Panc1 (cell line): ENCODE data around the gene ARHGAP18. TPM values are rescaled to one million over a fixed set of nuclear protein-coding genes. Genes with fewer than 3 reads are reported as not detected.

ENCODE experiments used
- ATAC-seq: fragments of 200-7000 bp; cut with Tn5 transposase; 2 replicates; pipeline ENCODE4 v1.9.1; 2020; ENCODE audit warnings: mild to moderate bottlenecking, moderate library complexity
- BruUV-seq: library from RNA; stranded (reverse); fragments of 400-500 nt; replicated peaks from 2 replicates; lab custom pipeline; 2021; lab: Mats Ljungman, UMichigan
- CTCF ChIA-PET: fragments of 300-600 bp; sonication (Branson Sonifier 250); formaldehyde crosslinking; loops from one replicate; lab custom pipeline; 2022; ENCODE audit warnings: antibody characterized with exemption; lab: Charles Lee
- POLR2A ChIA-PET: fragments of 300-600 bp; sonication (Branson Sonifier 250); formaldehyde crosslinking; loops from one replicate; lab custom pipeline; 2022; ENCODE audit warnings: antibody characterized with exemption; lab: Charles Lee
- DNase-seq: peaks from one replicate; pipeline ENCODE4 v3.0.0-alpha.2; 2010; ENCODE audit warnings: low read depth, low spot score
- H3K27ac ChIP-seq: 2 replicates; pipeline ENCODE4 v1.5.1; 2011; ENCODE audit warnings: mild to moderate bottlenecking, low read length, inconsistent platforms
- H3K27me3 ChIP-seq: fragments of 200-500 bp; sonication (Bioruptor generic); 2 replicates; pipeline ENCODE4 v1.6.0; 2014; ENCODE audit warnings: low read length, inconsistent platforms; ENCODE audit not compliant: control insufficient read depth, insufficient read depth
- H3K36me3 ChIP-seq: fragments of 200-500 bp; sonication (Bioruptor generic); 2 replicates; pipeline ENCODE4 v1.5.1; 2014; ENCODE audit warnings: inconsistent platforms, mild to moderate bottlenecking, low read length, moderate library complexity; ENCODE audit not compliant: control insufficient read depth, insufficient read depth
- H3K4me1 ChIP-seq: 2 replicates; pipeline ENCODE4 v1.5.1; 2011; ENCODE audit warnings: inconsistent platforms, mild to moderate bottlenecking, low read length, moderate library complexity; ENCODE audit not compliant: control insufficient read depth, insufficient read depth
- H3K4me3 ChIP-seq, 2 experiments: 2 replicates each; pipeline ENCODE4 v1.5.1; 2011 to 2012; ENCODE audit warnings: low read depth in 2 of 2, low read length in 2 of 2, mild to moderate bottlenecking in 2 of 2, inconsistent platforms in 1 of 2, moderate library complexity in 1 of 2
- H3K9me3 ChIP-seq: fragments of 200-500 bp; sonication (Bioruptor generic); 2 replicates; pipeline ENCODE4 v1.5.1; 2014; ENCODE audit warnings: low read depth, mild to moderate bottlenecking, inconsistent platforms, low read length, moderate library complexity; ENCODE audit not compliant: control insufficient read depth, insufficient read depth
- POLR2AphosphoS5 ChIP-seq: IDR thresholded peaks from 2 replicates; pipeline ENCODE4 v1.6.1; 2012; ENCODE audit warnings: mild to moderate bottlenecking, low read depth, low read length, moderate library complexity
- SIN3A ChIP-seq: IDR thresholded peaks from 2 replicates; pipeline ENCODE4 v1.6.1; 2012; ENCODE audit warnings: low read depth, mild to moderate bottlenecking, low read length, moderate library complexity, borderline replicate concordance; ENCODE audit not compliant: insufficient read depth
- TCF7L2 ChIP-seq: IDR thresholded peaks from 2 replicates; pipeline ENCODE4 v1.6.1; 2011; ENCODE audit warnings: mild to moderate bottlenecking, low read depth, low read length, inconsistent platforms
- in situ Hi-C: cut with HindIII; loops from 2 replicates; pipeline ENCODE4 v1.10.0; 2016; ENCODE audit warnings: low sequenced_read_pairs, low pct_unique_long_range_greater_than_20kb
- intact Hi-C: fragments of 100-400 bp; cut with micrococcal nuclease; formaldehyde crosslinking; loops from one replicate; pipeline ENCODE4 v1.10.0; 2022; ENCODE audit not compliant: unreplicated experiment
- total RNA-seq: library from RNA; stranded (reverse); gene quantifications from one replicate; pipeline ENCODE4 v1.2.1, GENCODE V29; 2021; ENCODE audit not compliant: unreplicated experiment
- TF ChIP-seq, protein P1 (sequence below): fragments of 450-650 bp; IDR thresholded peaks from 2 replicates; pipeline ENCODE4 v1.5.1; 2017; ENCODE audit warnings: mild to moderate bottlenecking
- TF ChIP-seq, protein P2 (sequence below), 2 experiments: IDR thresholded peaks; 2 replicates each; pipeline ENCODE4 v1.6.1; 2011 to 2012; ENCODE audit warnings: low read depth in 2 of 2, control low read depth in 1 of 2, low read length in 1 of 2, mild to moderate bottlenecking in 1 of 2, moderate library complexity in 1 of 2; ENCODE audit not compliant: insufficient read depth in 1 of 2

ARHGAP18 gene
- total RNA-seq, 1 experiment from 2014 or later = 11.6 TPM

DNA sequence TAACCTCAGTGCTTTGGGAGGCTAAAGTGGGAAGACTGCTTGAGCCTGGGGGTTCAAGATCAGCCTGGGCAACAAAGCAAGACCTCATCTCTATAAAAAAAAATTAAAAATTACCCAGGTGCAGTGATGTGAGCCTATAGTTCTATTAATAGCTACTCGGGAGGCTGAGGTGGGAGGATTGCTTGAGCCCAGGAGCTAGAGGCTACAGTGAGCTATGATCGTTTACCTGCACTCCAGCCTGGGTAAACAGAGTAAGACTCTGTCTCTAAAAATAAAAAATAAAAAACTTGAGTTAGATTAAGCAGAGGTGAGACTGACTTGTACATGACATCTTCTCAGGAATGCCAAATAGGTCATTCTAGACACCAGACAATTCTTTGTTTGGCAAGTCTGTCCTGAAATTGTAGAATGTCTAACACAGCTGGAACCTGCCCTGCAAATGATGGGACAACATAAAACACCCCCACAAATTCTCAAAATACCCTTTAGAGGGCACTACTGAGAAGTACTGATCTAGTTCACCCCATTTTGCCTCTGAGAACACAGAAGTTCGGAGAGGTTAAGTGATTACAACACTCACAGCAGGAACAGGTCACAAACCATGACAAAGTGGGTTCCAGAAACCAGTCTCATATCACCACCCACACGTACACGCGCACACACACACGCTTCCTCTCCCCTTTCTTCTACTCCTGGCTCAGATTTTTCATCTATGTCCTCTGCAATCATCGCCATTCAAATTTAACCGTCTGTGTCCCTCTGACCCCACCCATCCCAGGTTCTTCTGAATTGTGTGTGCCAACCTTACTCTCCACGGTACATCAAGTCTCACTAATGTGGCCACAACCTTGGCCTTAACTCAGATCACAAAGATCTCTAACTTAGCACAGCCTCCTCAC, 38.3 kb downstream of the ARHGAP18 start:
- Histone ChIP-seq H3K27ac (peak overlapping the region; percentile 49), H3K36me3 (no peaks in the 10 kb centered on the region), H3K27me3 (no peaks in the 10 kb centered on the region), H3K9me3 (no peaks in the 10 kb centered on the region), H3K4me1 (peaks cover 21% of the 10 kb centered on the region), H3K4me3 (no peak overlapping the region)
- intact Hi-C loops (no loop called here), in situ Hi-C loops (no loop called here)
- TF ChIP-seq SIN3A (no peak), POLR2AphosphoS5 (no peak), TCF7L2 (no peak)
- TF ChIP-seq, protein P1, sequence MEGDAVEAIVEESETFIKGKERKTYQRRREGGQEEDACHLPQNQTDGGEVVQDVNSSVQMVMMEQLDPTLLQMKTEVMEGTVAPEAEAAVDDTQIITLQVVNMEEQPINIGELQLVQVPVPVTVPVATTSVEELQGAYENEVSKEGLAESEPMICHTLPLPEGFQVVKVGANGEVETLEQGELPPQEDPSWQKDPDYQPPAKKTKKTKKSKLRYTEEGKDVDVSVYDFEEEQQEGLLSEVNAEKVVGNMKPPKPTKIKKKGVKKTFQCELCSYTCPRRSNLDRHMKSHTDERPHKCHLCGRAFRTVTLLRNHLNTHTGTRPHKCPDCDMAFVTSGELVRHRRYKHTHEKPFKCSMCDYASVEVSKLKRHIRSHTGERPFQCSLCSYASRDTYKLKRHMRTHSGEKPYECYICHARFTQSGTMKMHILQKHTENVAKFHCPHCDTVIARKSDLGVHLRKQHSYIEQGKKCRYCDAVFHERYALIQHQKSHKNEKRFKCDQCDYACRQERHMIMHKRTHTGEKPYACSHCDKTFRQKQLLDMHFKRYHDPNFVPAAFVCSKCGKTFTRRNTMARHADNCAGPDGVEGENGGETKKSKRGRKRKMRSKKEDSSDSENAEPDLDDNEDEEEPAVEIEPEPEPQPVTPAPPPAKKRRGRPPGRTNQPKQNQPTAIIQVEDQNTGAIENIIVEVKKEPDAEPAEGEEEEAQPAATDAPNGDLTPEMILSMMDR = peak; percentile 33
- TF ChIP-seq, protein P2, sequence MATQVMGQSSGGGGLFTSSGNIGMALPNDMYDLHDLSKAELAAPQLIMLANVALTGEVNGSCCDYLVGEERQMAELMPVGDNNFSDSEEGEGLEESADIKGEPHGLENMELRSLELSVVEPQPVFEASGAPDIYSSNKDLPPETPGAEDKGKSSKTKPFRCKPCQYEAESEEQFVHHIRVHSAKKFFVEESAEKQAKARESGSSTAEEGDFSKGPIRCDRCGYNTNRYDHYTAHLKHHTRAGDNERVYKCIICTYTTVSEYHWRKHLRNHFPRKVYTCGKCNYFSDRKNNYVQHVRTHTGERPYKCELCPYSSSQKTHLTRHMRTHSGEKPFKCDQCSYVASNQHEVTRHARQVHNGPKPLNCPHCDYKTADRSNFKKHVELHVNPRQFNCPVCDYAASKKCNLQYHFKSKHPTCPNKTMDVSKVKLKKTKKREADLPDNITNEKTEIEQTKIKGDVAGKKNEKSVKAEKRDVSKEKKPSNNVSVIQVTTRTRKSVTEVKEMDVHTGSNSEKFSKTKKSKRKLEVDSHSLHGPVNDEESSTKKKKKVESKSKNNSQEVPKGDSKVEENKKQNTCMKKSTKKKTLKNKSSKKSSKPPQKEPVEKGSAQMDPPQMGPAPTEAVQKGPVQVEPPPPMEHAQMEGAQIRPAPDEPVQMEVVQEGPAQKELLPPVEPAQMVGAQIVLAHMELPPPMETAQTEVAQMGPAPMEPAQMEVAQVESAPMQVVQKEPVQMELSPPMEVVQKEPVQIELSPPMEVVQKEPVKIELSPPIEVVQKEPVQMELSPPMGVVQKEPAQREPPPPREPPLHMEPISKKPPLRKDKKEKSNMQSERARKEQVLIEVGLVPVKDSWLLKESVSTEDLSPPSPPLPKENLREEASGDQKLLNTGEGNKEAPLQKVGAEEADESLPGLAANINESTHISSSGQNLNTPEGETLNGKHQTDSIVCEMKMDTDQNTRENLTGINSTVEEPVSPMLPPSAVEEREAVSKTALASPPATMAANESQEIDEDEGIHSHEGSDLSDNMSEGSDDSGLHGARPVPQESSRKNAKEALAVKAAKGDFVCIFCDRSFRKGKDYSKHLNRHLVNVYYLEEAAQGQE (IDR thresholded peaks at IDR 0.05; ENCODE audit: insufficient read depth in 1 of 2, low read depth in 2 of 2, low read length in 1 of 2) = no peak
- BruUV-seq = no TSS peak
- DNase-seq = no peak
- ChIA-PET POLR2A (no interaction called here), CTCF (no interaction called here)
- ATAC-seq = no peak

DNA sequence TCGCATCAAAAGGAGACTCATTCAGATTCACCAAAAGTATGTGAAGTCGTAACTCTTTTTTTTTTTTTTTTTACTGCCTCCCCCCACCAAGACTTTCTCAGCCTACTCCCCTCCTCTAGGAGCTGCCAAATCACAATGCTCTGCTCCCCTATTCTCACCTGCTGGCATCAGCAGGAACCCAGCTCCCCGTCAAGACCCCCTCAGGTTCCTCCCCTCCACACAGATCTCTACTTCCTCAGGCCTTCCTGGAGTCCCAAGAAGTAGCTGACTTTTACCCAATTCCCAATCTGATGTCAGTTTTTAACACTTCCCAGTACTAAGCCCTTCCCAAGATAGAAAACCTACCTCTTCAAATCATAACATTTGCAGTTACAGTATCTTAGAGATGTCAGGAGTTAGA, 39.3 kb downstream of the ARHGAP18 start:
- no peak for ATAC-seq
- CTCF ChIA-PET = no interaction called here
- Histone ChIP-seq H3K36me3 (no peaks in the 10 kb centered on the region), H3K4me1 (peaks cover 21% of the 10 kb centered on the region), H3K4me3 (no peak overlapping the region), H3K27ac (peak overlapping the region; percentile 48; the same call in 1 of the 2 replicates), H3K27me3 (no peaks in the 10 kb centered on the region), H3K9me3 (no peaks in the 10 kb centered on the region)
- POLR2A ChIA-PET = no interaction called here
- TF ChIP-seq TCF7L2 (no peak), POLR2AphosphoS5 (no peak), SIN3A (no peak)
- TF ChIP-seq, protein P1 = no peak
- TF ChIP-seq, protein P2 (IDR thresholded peaks at IDR 0.05; ENCODE audit: insufficient read depth in 1 of 2, low read depth in 2 of 2, low read length in 1 of 2) = no peak
- intact Hi-C loops = no loop called here
- no peak for DNase-seq
- in situ Hi-C loops = no loop called here
- no TSS peak for BruUV-seq
